Endodermal cell (in vitro differentiated cells): ENCODE measurements around the gene CHCHD4. TPM values are rescaled to one million over a fixed set of nuclear protein-coding genes. Genes with fewer than 3 reads are reported as not detected.

Experiments
- DNase-seq: peaks from one replicate; pipeline ENCODE4 v3.0.0-alpha.2; 2017
- H3K27ac ChIP-seq: 2 replicates; pipeline ENCODE4 v1.5.1; 2013; ENCODE audit warnings: mild to moderate bottlenecking, low read depth, low read length, moderate library complexity
- H3K27me3 ChIP-seq: 2 replicates; pipeline ENCODE4 v1.6.1; 2013; ENCODE audit warnings: mild to moderate bottlenecking, low read length, moderate library complexity; ENCODE audit not compliant: insufficient read depth, control insufficient read depth, poor library complexity, severe bottlenecking
- H3K36me3 ChIP-seq: 2 replicates; pipeline ENCODE4 v1.7.0; 2013; ENCODE audit warnings: mild to moderate bottlenecking, low read length, moderate library complexity; ENCODE audit not compliant: control insufficient read depth, insufficient read depth
- H3K4me1 ChIP-seq: one replicate; pipeline ENCODE4 v1.7.0; 2013; ENCODE audit warnings: low read length; ENCODE audit not compliant: control insufficient read depth, insufficient read depth
- H3K4me3 ChIP-seq: 2 replicates; pipeline ENCODE4 v1.5.1; 2013; ENCODE audit warnings: mild to moderate bottlenecking, low read length, moderate library complexity
- H3K9ac ChIP-seq: 2 replicates; pipeline ENCODE4 v1.6.1; 2013; ENCODE audit warnings: mild to moderate bottlenecking, low read length, moderate library complexity; ENCODE audit not compliant: poor library complexity, severe bottlenecking; ENCODE audit errors: extremely low read depth
- H3K9me3 ChIP-seq: 2 replicates; pipeline ENCODE4 v1.6.1; 2013; ENCODE audit warnings: mild to moderate bottlenecking, low read length, moderate library complexity; ENCODE audit not compliant: control insufficient read depth
- H3K27ac Mint-ChIP-seq: 2 replicates; pipeline ENCODE4 v1.8.0; 2020; ENCODE audit warnings: mixed read lengths
- H3K27me3 Mint-ChIP-seq: 2 replicates; pipeline ENCODE4 v1.8.0; 2021; ENCODE audit warnings: mild to moderate bottlenecking, mixed read lengths; ENCODE audit not compliant: insufficient read depth
- H3K36me3 Mint-ChIP-seq: 2 replicates; pipeline ENCODE4 v1.8.0; 2020; ENCODE audit warnings: low read depth, mixed read lengths
- H3K4me1 Mint-ChIP-seq: 2 replicates; pipeline ENCODE4 v1.8.0; 2020; ENCODE audit warnings: mixed read lengths
- H3K4me3 Mint-ChIP-seq: 2 replicates; pipeline ENCODE4 v1.8.0; 2020; ENCODE audit warnings: mild to moderate bottlenecking, moderate library complexity, mixed read lengths
- H3K9me3 Mint-ChIP-seq: 2 replicates; pipeline ENCODE4 v1.8.0; 2020; ENCODE audit warnings: mild to moderate bottlenecking, mixed read lengths
- CTCF ChIP-seq: fragments of 200-600 bp; sonication (generic); conservative IDR thresholded peaks from 2 replicates; pipeline ENCODE4 v1.5.0; 2021; ENCODE audit warnings: antibody characterized with exemption, mild to moderate bottlenecking
- WGBS, 2 experiments: methylation state at CpG; one replicate each; pipeline versions ENCODE4 v1.1.5 to v1.1.7; 2013; ENCODE audit warnings: missing lambda C conversion rate in 2 of 2, mixed read lengths in 1 of 2; ENCODE audit not compliant: insufficient coverage in 1 of 2, insufficient read length in 1 of 2; 5-methylcytosine and 5-hydroxymethylcytosine counted together
- total RNA-seq, 2 donors: library from RNA; stranded (reverse); fragmentation: NEBNext Ultra II Directional in 1 of 2; extraction: Animal tissue kit (Norgen Biotek cat#: 25700) in 1 of 2; gene quantifications; 2 replicates in 1 of 2; 3 replicates in 1 of 2; pipeline ENCODE4 v1.2.1, GENCODE V29; 2021

CHCHD4 gene
- total RNA-seq, 2 donors from 2014 or later = 16.2 to 20.5 TPM

- no peaks in the 10 kb centered on the region for H3K27me3 ChIP-seq
- DNase-seq = no peak
- WGBS, 2 experiments = 93% methylated on average over 3 to 6 of the region's 6 CpGs
- no peak overlapping the region for H3K4me3 ChIP-seq
- H3K9ac ChIP-seq = no peak overlapping the region
- Mint-ChIP-seq H3K4me3 (no peak overlapping the region), H3K9me3 (no peaks in the 10 kb centered on the region), H3K27me3 (no peaks in the 10 kb centered on the region), H3K36me3 (peaks cover 78% of the 10 kb centered on the region), H3K4me1 (no peaks in the 10 kb centered on the region), H3K27ac (no peak overlapping the region)
- no peaks in the 10 kb centered on the region for H3K9me3 ChIP-seq
- no peak overlapping the region for H3K27ac ChIP-seq
- H3K4me1 ChIP-seq = no peaks in the 10 kb centered on the region
- peaks cover 98% of the 10 kb centered on the region for H3K36me3 ChIP-seq
- TF ChIP-seq CTCF = no peak
Measured at GRCh38 chr3:14134291-14134690, 9.6 kb upstream of the CHCHD4 start.

- peaks cover 97% of the 10 kb centered on the region for H3K36me3 ChIP-seq
- 94 to 96% methylated on average over 4 to 5 of the region's 5 CpGs for WGBS, 2 experiments
Measured at GRCh38 chr3:14133876-14134275, 9.2 kb upstream of the CHCHD4 start.

GRCh38 chr3:14133188-14133800, 8.6 kb upstream of the CHCHD4 start:
- Mint-ChIP-seq H3K27ac (peak overlapping the region; percentile 58), H3K27me3 (no peaks in the 10 kb centered on the region), H3K9me3 (no peaks in the 10 kb centered on the region), H3K4me3 (no peak overlapping the region), H3K4me1 (no peaks in the 10 kb centered on the region), H3K36me3 (peaks cover 81% of the 10 kb centered on the region)
- Histone ChIP-seq H3K27me3 (no peaks in the 10 kb centered on the region), H3K9ac (no peak overlapping the region), H3K36me3 (peaks cover 97% of the 10 kb centered on the region), H3K4me3 (no peak overlapping the region), H3K9me3 (peaks cover 5% of the 10 kb centered on the region), H3K4me1 (no peaks in the 10 kb centered on the region), H3K27ac (no peak overlapping the region)
- no peak for TF ChIP-seq CTCF
- DNase-seq = no peak
- WGBS, 2 experiments = 96 to 98% methylated on average over 7 to 10 of the region's 10 CpGs

More at GRCh38 chr3:14133876-14134275, 9.2 kb upstream of the CHCHD4 start:
- no peak for DNase-seq
- H3K27me3 Mint-ChIP-seq = no peaks in the 10 kb centered on the region
- H3K4me3 Mint-ChIP-seq = no peak overlapping the region
- TF ChIP-seq CTCF = no peak
- Histone ChIP-seq H3K9me3 (no peaks in the 10 kb centered on the region), H3K4me3 (no peak overlapping the region), H3K27me3 (no peaks in the 10 kb centered on the region), H3K9ac (no peak overlapping the region), H3K4me1 (no peaks in the 10 kb centered on the region), H3K27ac (no peak overlapping the region)
- no peak overlapping the region for H3K27ac Mint-ChIP-seq
- H3K36me3 Mint-ChIP-seq = peaks cover 80% of the 10 kb centered on the region
- H3K9me3 Mint-ChIP-seq = no peaks in the 10 kb centered on the region
- H3K4me1 Mint-ChIP-seq = no peaks in the 10 kb centered on the region
